Neural progenitor cell (in vitro differentiated cells): ENCODE data around the gene CCDC138. TPM values are rescaled to one million over a fixed set of nuclear protein-coding genes. Genes with fewer than 3 reads are reported as not detected.

ENCODE experiments used
- DNase-seq: peaks from one replicate; pipeline ENCODE4 v3.0.0-alpha.2; 2016; ENCODE audit warnings: low spot score
- H2AFZ ChIP-seq: fragments of 200-600 bp; sonication (generic); replicated peaks from 2 replicates; pipeline ENCODE4 v1.6.1; 2016; ENCODE audit warnings: antibody characterized with exemption
- H3F3A ChIP-seq: fragments of 200-600 bp; sonication (generic); 2 replicates; pipeline ENCODE4 v1.6.1; 2016; ENCODE audit warnings: antibody characterized with exemption, low read depth
- H3K27ac ChIP-seq: fragments of 200-600 bp; sonication (generic); 2 replicates; pipeline ENCODE4 v1.5.1; 2016; ENCODE audit warnings: mild to moderate bottlenecking
- H3K27me3 ChIP-seq: fragments of 200-600 bp; sonication (generic); 2 replicates; pipeline ENCODE4 v1.6.1; 2016; ENCODE audit warnings: mild to moderate bottlenecking, moderate library complexity
- H3K36me3 ChIP-seq: fragments of 200-600 bp; sonication (generic); 2 replicates; pipeline ENCODE4 v1.5.1; 2016
- H3K4me1 ChIP-seq: fragments of 200-600 bp; sonication (generic); 2 replicates; pipeline ENCODE4 v1.6.1; 2016; ENCODE audit warnings: mixed run types
- H3K4me2 ChIP-seq: fragments of 200-600 bp; sonication (generic); 2 replicates; pipeline ENCODE4 v1.6.1; 2016
- H3K4me3 ChIP-seq: fragments of 200-600 bp; sonication (generic); 2 replicates; pipeline ENCODE4 v1.5.1; 2016
- H3K79me2 ChIP-seq: fragments of 200-600 bp; sonication (generic); 2 replicates; pipeline ENCODE4 v1.6.1; 2016; ENCODE audit warnings: low read depth
- H3K9ac ChIP-seq: fragments of 200-600 bp; sonication (generic); 2 replicates; pipeline ENCODE4 v1.6.1; 2016
- H3K9me3 ChIP-seq: fragments of 200-600 bp; sonication (generic); 2 replicates; pipeline ENCODE4 v1.5.1; 2016; ENCODE audit warnings: low read depth
- H4K20me1 ChIP-seq: fragments of 200-600 bp; sonication (generic); 2 replicates; pipeline ENCODE4 v1.6.1; 2016; ENCODE audit warnings: low read depth
- H3K27ac Mint-ChIP-seq: 3 replicates; pipeline ENCODE4 v1.8.0; 2021; ENCODE audit warnings: mixed read lengths
- H3K27me3 Mint-ChIP-seq: 2 replicates; pipeline ENCODE4 v1.8.0; 2022; ENCODE audit warnings: low read depth, mild to moderate bottlenecking, inconsistent platforms, moderate library complexity, mixed read lengths; ENCODE audit not compliant: insufficient read depth
- H3K36me3 Mint-ChIP-seq: 3 replicates; pipeline ENCODE4 v1.8.0; 2021; ENCODE audit warnings: mixed read lengths
- H3K4me1 Mint-ChIP-seq: 3 replicates; pipeline ENCODE4 v1.8.0; 2021; ENCODE audit warnings: mixed read lengths
- H3K4me3 Mint-ChIP-seq: 3 replicates; pipeline ENCODE4 v1.8.0; 2021; ENCODE audit warnings: mild to moderate bottlenecking, moderate library complexity, mixed read lengths
- H3K9me3 Mint-ChIP-seq: 3 replicates; pipeline ENCODE4 v1.8.0; 2020; ENCODE audit warnings: mixed read lengths
- EZH2 ChIP-seq: fragments of 200-600 bp; sonication (generic); IDR thresholded peaks from 2 replicates; pipeline ENCODE4 v1.6.1; 2017; ENCODE audit warnings: antibody characterized with exemption, mild to moderate bottlenecking, moderate library complexity
- EZH2phosphoT487 ChIP-seq: fragments of 200-600 bp; sonication (generic); IDR thresholded peaks from 2 replicates; pipeline ENCODE4 v1.6.1; 2017; ENCODE audit warnings: antibody characterized with exemption
- total RNA-seq: library from RNA; depleted of rRNA; stranded (reverse); fragments of >200 nt; gene quantifications from 2 replicates; pipeline ENCODE4 v1.2.3, GENCODE V29; 2015; ENCODE audit warnings: low replicate concordance
- TF ChIP-seq, protein P1 (sequence below): fragments of 200-600 bp; sonication (generic); IDR thresholded peaks from 2 replicates; pipeline ENCODE4 v1.5.1; 2017; ENCODE audit warnings: antibody characterized with exemption, mild to moderate bottlenecking

Gene CCDC138
- total RNA-seq, 1 donor from 2014 or later, result 92.6 TPM

DNA sequence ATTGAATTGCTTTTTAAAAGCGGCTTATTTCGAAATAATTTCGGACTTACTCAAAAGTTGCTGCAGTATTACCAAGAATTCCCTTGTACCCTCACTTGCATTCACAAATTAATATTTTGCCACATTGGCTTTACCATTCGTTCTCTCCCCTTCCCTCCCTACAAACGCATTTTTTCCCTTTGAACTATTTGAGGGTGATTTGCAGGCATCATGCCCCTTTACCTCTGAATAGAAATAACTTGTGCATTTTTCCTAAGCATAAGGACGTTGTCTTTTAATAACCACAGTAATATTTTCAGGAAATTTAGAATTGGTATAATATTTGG is 608 bp downstream of the CCDC138 start:
- peaks cover 2% of the 10 kb centered on the region for H3K27me3 Mint-ChIP-seq
- H3K27me3 ChIP-seq, result no peaks in the 10 kb centered on the region
- H2AFZ ChIP-seq, result peak overlapping the region; percentile 80
- no peaks in the 10 kb centered on the region for H3K9me3 Mint-ChIP-seq
- H3K4me1 ChIP-seq, result peaks cover 6% of the 10 kb centered on the region
- peak overlapping the region; percentile 93 for H3K4me2 ChIP-seq
- H3K27ac ChIP-seq, result no peak overlapping the region
- H3K36me3 Mint-ChIP-seq, result peaks cover 29% of the 10 kb centered on the region
- H3K4me3 Mint-ChIP-seq, result peak overlapping the region; percentile 93
- peak overlapping the region; percentile 66 for H3K4me3 ChIP-seq
- H3K79me2 ChIP-seq, result peaks cover 51% of the 10 kb centered on the region
- H4K20me1 ChIP-seq, result no peaks in the 10 kb centered on the region
- no peaks in the 10 kb centered on the region for H3K9me3 ChIP-seq
- peaks cover 15% of the 10 kb centered on the region for H3K4me1 Mint-ChIP-seq
- H3K9ac ChIP-seq, result peak overlapping the region; percentile 62
- peaks cover 20% of the 10 kb centered on the region for H3K36me3 ChIP-seq
- peak overlapping the region; percentile 65 for H3K27ac Mint-ChIP-seq
- DNase-seq, result no peak
- H3F3A ChIP-seq, result peaks cover 24% of the 10 kb centered on the region
- TF ChIP-seq EZH2phosphoT487 (no peak), EZH2 (no peak)

- no peak for DNase-seq
- Histone ChIP-seq H3K4me1 (no peaks in the 10 kb centered on the region), H3K36me3 (peaks cover 56% of the 10 kb centered on the region), H3K79me2 (peaks cover 53% of the 10 kb centered on the region), H3K4me2 (no peak overlapping the region), H3K27ac (no peak overlapping the region), H4K20me1 (no peaks in the 10 kb centered on the region), H2AFZ (no peak overlapping the region), H3K4me3 (no peak overlapping the region), H3K9me3 (peaks cover 2% of the 10 kb centered on the region), H3K9ac (no peak overlapping the region), H3F3A (peaks cover 1% of the 10 kb centered on the region), H3K27me3 (no peaks in the 10 kb centered on the region)
- H3K9me3 Mint-ChIP-seq, result peaks cover 7% of the 10 kb centered on the region
- no peak overlapping the region for H3K27ac Mint-ChIP-seq
- H3K4me3 Mint-ChIP-seq, result no peak overlapping the region
- no peaks in the 10 kb centered on the region for H3K27me3 Mint-ChIP-seq
- H3K36me3 Mint-ChIP-seq, result peaks cover 55% of the 10 kb centered on the region
- no peaks in the 10 kb centered on the region for H3K4me1 Mint-ChIP-seq
- TF ChIP-seq EZH2 (no peak), EZH2phosphoT487 (no peak)
- TF ChIP-seq, protein P1, sequence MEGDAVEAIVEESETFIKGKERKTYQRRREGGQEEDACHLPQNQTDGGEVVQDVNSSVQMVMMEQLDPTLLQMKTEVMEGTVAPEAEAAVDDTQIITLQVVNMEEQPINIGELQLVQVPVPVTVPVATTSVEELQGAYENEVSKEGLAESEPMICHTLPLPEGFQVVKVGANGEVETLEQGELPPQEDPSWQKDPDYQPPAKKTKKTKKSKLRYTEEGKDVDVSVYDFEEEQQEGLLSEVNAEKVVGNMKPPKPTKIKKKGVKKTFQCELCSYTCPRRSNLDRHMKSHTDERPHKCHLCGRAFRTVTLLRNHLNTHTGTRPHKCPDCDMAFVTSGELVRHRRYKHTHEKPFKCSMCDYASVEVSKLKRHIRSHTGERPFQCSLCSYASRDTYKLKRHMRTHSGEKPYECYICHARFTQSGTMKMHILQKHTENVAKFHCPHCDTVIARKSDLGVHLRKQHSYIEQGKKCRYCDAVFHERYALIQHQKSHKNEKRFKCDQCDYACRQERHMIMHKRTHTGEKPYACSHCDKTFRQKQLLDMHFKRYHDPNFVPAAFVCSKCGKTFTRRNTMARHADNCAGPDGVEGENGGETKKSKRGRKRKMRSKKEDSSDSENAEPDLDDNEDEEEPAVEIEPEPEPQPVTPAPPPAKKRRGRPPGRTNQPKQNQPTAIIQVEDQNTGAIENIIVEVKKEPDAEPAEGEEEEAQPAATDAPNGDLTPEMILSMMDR, result no peak
These were observed 16.6 kb downstream of the CCDC138 start for GRCh38 chr2:108803045-108803736.

- H3K27ac Mint-ChIP-seq, result no peak overlapping the region
- H3K4me2 ChIP-seq, result no peak overlapping the region
- H3K9me3 ChIP-seq, result peaks cover 12% of the 10 kb centered on the region
- no peak overlapping the region for H3K27ac ChIP-seq
- no peak overlapping the region for H3K4me3 Mint-ChIP-seq
- H3K4me3 ChIP-seq, result no peak overlapping the region
- peaks cover 62% of the 10 kb centered on the region for H3K79me2 ChIP-seq
- no peaks in the 10 kb centered on the region for H3K4me1 Mint-ChIP-seq
- no peaks in the 10 kb centered on the region for H3F3A ChIP-seq
- peaks cover 58% of the 10 kb centered on the region for H3K36me3 ChIP-seq
- no peaks in the 10 kb centered on the region for H3K27me3 Mint-ChIP-seq
- peaks cover 24% of the 10 kb centered on the region for H3K9me3 Mint-ChIP-seq
- H2AFZ ChIP-seq, result no peak overlapping the region
- H3K4me1 ChIP-seq, result no peaks in the 10 kb centered on the region
- no peak overlapping the region for H3K9ac ChIP-seq
- no peak for DNase-seq
- H3K36me3 Mint-ChIP-seq, result peaks cover 59% of the 10 kb centered on the region
- no peaks in the 10 kb centered on the region for H3K27me3 ChIP-seq
- H4K20me1 ChIP-seq, result no peaks in the 10 kb centered on the region
- TF ChIP-seq, protein P1, result no peak
- no peak for TF ChIP-seq EZH2phosphoT487
- no peak for TF ChIP-seq EZH2
These were observed 18.5 kb downstream of the CCDC138 start for GRCh38 chr2:108805032-108805431.

- H3K36me3 Mint-ChIP-seq, result peaks cover 63% of the 10 kb centered on the region
- Histone ChIP-seq H3K27ac (no peak overlapping the region), H3F3A (no peaks in the 10 kb centered on the region), H4K20me1 (no peaks in the 10 kb centered on the region), H2AFZ (no peak overlapping the region), H3K4me2 (no peak overlapping the region), H3K9me3 (peaks cover 12% of the 10 kb centered on the region), H3K27me3 (no peaks in the 10 kb centered on the region), H3K9ac (no peak overlapping the region), H3K4me1 (no peaks in the 10 kb centered on the region), H3K36me3 (peaks cover 60% of the 10 kb centered on the region), H3K79me2 (peaks cover 66% of the 10 kb centered on the region), H3K4me3 (no peak overlapping the region)
- H3K9me3 Mint-ChIP-seq, result peaks cover 30% of the 10 kb centered on the region
- no peak overlapping the region for H3K27ac Mint-ChIP-seq
- H3K4me3 Mint-ChIP-seq, result no peak overlapping the region
- TF ChIP-seq, protein P1, result no peak
- TF ChIP-seq EZH2 (no peak), EZH2phosphoT487 (no peak)
- no peaks in the 10 kb centered on the region for H3K27me3 Mint-ChIP-seq
- no peak for DNase-seq
- no peaks in the 10 kb centered on the region for H3K4me1 Mint-ChIP-seq
These were observed 19.2 kb downstream of the CCDC138 start for GRCh38 chr2:108805782-108806181.
